Mesendoderm (in vitro differentiated cells): ENCODE measurements around the gene LYRM7.

ENCODE experiments used
- DNase-seq: peaks from one replicate; pipeline ENCODE4 v3.0.0; 2013
- H2AK5ac ChIP-seq: 2 replicates; pipeline ENCODE4 v1.6.1; 2013; ENCODE audit warnings: low read length, inconsistent platforms
- H2BK120ac ChIP-seq: 2 replicates; pipeline ENCODE4 v1.6.1; 2013; ENCODE audit warnings: low read depth, mild to moderate bottlenecking, low read length, moderate library complexity, mixed read lengths
- H2BK15ac ChIP-seq: replicated peaks from 2 replicates; pipeline ENCODE4 v1.6.1; 2013; ENCODE audit warnings: low read depth, mild to moderate bottlenecking, moderate library complexity
- H2BK5ac ChIP-seq: 2 replicates; pipeline ENCODE4 v1.6.1; 2013; ENCODE audit warnings: low read length, inconsistent platforms
- H3K18ac ChIP-seq: 2 replicates; pipeline ENCODE4 v1.6.1; 2013; ENCODE audit warnings: mild to moderate bottlenecking, low read length, mixed read lengths
- H3K23ac ChIP-seq: one replicate; pipeline ENCODE4 v1.6.1; 2013; ENCODE audit warnings: low read length
- H3K27ac ChIP-seq: 2 replicates; pipeline ENCODE4 v1.5.1; 2013; ENCODE audit warnings: low read depth, mild to moderate bottlenecking, inconsistent platforms, low read length, moderate library complexity
- H3K27me3 ChIP-seq: 2 replicates; pipeline ENCODE4 v1.6.1; 2013; ENCODE audit warnings: low read length, control low read depth, mild to moderate bottlenecking, inconsistent platforms; ENCODE audit not compliant: insufficient read depth, poor library complexity
- H3K36me3 ChIP-seq: 2 replicates; pipeline ENCODE4 v1.6.1; 2013; ENCODE audit warnings: low read length, inconsistent platforms; ENCODE audit not compliant: control insufficient read depth, insufficient read depth
- H3K4ac ChIP-seq: one replicate; pipeline ENCODE4 v1.6.1; 2013; ENCODE audit warnings: low read depth, mild to moderate bottlenecking, low read length, moderate library complexity
- H3K4me1 ChIP-seq: 2 replicates; pipeline ENCODE4 v1.6.1; 2013; ENCODE audit warnings: low read depth, low read length, inconsistent platforms; ENCODE audit not compliant: control insufficient read depth
- H3K4me2 ChIP-seq: 2 replicates; pipeline ENCODE4 v1.6.1; 2013; ENCODE audit warnings: low read length
- H3K4me3 ChIP-seq: 2 replicates; pipeline ENCODE4 v1.5.1; 2013; ENCODE audit warnings: mild to moderate bottlenecking, low read length
- H3K56ac ChIP-seq: one replicate; pipeline ENCODE4 v1.6.1; 2013; ENCODE audit warnings: low read length
- H3K79me1 ChIP-seq: 2 replicates; pipeline ENCODE4 v1.6.1; 2013; ENCODE audit warnings: low read length, inconsistent platforms
- H3K79me2 ChIP-seq: 2 replicates; pipeline ENCODE4 v1.6.1; 2013; ENCODE audit warnings: mild to moderate bottlenecking, low read length; ENCODE audit not compliant: control insufficient read depth, insufficient read depth
- H3K9ac ChIP-seq: 2 replicates; pipeline ENCODE4 v1.6.1; 2013; ENCODE audit warnings: low read length, inconsistent platforms
- H4K5ac ChIP-seq: one replicate; pipeline ENCODE4 v1.6.1; 2013; ENCODE audit warnings: low read length
- H4K8ac ChIP-seq: one replicate; pipeline ENCODE4 v1.6.1; 2013; ENCODE audit warnings: low read depth, mild to moderate bottlenecking, control low read depth, low read length, moderate library complexity
- WGBS: extraction: QIAGEN DNeasy Blood & Tissue Kit; methylation state at CpG from one replicate; pipeline ENCODE4 v1.1.7; 2013; ENCODE audit warnings: low lambda C conversion rate, missing lambda C conversion rate; ENCODE audit not compliant: insufficient coverage; ENCODE audit errors: extremely low coverage; 5-methylcytosine and 5-hydroxymethylcytosine counted together

LYRM7 gene

DNA sequence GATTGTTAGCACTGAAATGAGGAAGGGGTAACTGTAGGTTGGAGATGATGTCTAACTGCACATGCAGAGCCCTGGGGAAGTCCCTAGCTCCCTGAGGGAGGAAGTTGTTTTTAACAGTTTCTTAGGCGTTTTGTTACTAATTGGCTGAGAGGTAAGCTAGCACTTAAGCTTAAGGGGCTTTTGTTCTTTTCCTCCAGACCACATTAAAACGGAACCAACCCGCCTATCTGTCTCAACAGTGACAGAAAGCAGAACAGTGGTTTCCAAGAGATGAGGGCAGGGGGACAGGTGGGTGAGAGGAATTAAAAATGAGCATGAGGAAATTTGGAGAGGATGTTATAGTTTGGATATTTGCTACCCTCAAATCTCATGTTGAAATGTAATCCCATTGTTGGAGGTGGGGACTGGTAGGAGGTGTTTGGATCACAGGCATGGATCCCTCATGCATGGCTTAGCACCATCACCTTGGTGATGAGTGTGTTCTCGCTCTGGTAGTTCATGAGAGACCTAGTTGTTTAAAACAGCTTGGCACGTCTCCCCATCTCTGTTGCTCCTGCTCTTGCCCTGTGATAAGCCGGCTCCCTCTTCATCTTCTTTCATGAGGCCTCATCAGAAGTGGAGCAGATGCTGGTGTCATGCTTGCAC lies 38.9 kb downstream of the LYRM7 start:
- H3K4ac ChIP-seq = no peak overlapping the region
- no peak overlapping the region for H4K5ac ChIP-seq
- H2BK15ac ChIP-seq = no peak overlapping the region
- no peak overlapping the region for H3K9ac ChIP-seq
- no peak overlapping the region for H3K18ac ChIP-seq
- no peak overlapping the region for H2BK5ac ChIP-seq
- H2AK5ac ChIP-seq = no peak overlapping the region
- H3K27me3 ChIP-seq = no peaks in the 10 kb centered on the region
- no peak overlapping the region for H3K4me2 ChIP-seq
- no peaks in the 10 kb centered on the region for H3K36me3 ChIP-seq
- DNase-seq = peak; percentile 43
- no CpG with 5 or more reads among the region's 6 CpGs for WGBS
- no peaks in the 10 kb centered on the region for H3K79me2 ChIP-seq
- no peaks in the 10 kb centered on the region for H3K4me1 ChIP-seq
- no peak overlapping the region for H3K23ac ChIP-seq
- H3K79me1 ChIP-seq = no peaks in the 10 kb centered on the region
- no peak overlapping the region for H3K4me3 ChIP-seq
- H3K27ac ChIP-seq = no peak overlapping the region
- no peak overlapping the region for H3K56ac ChIP-seq
- H4K8ac ChIP-seq = no peak overlapping the region
- H2BK120ac ChIP-seq = no peak overlapping the region

GRCh38 chr5:131210151-131210510 lies 39.4 kb downstream of the LYRM7 start:
- no peak overlapping the region for H4K5ac ChIP-seq
- no peak overlapping the region for H2AK5ac ChIP-seq
- no peak overlapping the region for H3K4me2 ChIP-seq
- DNase-seq = no peak
- no peak overlapping the region for H3K27ac ChIP-seq
- H3K79me1 ChIP-seq = no peaks in the 10 kb centered on the region
- H3K4me1 ChIP-seq = no peaks in the 10 kb centered on the region
- H2BK5ac ChIP-seq = no peak overlapping the region
- no peak overlapping the region for H3K9ac ChIP-seq
- no peak overlapping the region for H3K23ac ChIP-seq
- no peaks in the 10 kb centered on the region for H3K79me2 ChIP-seq
- H3K4me3 ChIP-seq = no peak overlapping the region
- no peaks in the 10 kb centered on the region for H3K27me3 ChIP-seq
- H2BK15ac ChIP-seq = no peak overlapping the region
- H3K56ac ChIP-seq = no peak overlapping the region
- H3K18ac ChIP-seq = no peak overlapping the region
- H3K36me3 ChIP-seq = no peaks in the 10 kb centered on the region
- H4K8ac ChIP-seq = no peak overlapping the region
- no peak overlapping the region for H2BK120ac ChIP-seq
- H3K4ac ChIP-seq = no peak overlapping the region

GRCh38 chr5:131211669-131212068 lies 40.9 kb downstream of the LYRM7 start:
- Histone ChIP-seq H2BK120ac (no peak overlapping the region), H3K4me2 (no peak overlapping the region), H3K27ac (no peak overlapping the region), H3K18ac (no peak overlapping the region), H3K36me3 (no peaks in the 10 kb centered on the region), H3K23ac (no peak overlapping the region), H3K4me1 (no peaks in the 10 kb centered on the region), H3K79me1 (no peaks in the 10 kb centered on the region), H2BK15ac (no peak overlapping the region), H3K4me3 (no peak overlapping the region), H3K4ac (no peak overlapping the region), H3K9ac (no peak overlapping the region), H3K56ac (no peak overlapping the region), H2BK5ac (no peak overlapping the region), H4K5ac (no peak overlapping the region), H3K79me2 (no peaks in the 10 kb centered on the region), H2AK5ac (no peak overlapping the region), H3K27me3 (no peaks in the 10 kb centered on the region), H4K8ac (no peak overlapping the region)
- no peak for DNase-seq
- no CpG with 5 or more reads among the region's 5 CpGs for WGBS

- H3K18ac ChIP-seq = no peak overlapping the region
- no peak overlapping the region for H3K4ac ChIP-seq
- no peak overlapping the region for H2BK15ac ChIP-seq
- H3K9ac ChIP-seq = no peak overlapping the region
- H2BK120ac ChIP-seq = no peak overlapping the region
- H3K27ac ChIP-seq = no peak overlapping the region
- no CpG with 5 or more reads among the region's 5 CpGs for WGBS
- H3K4me1 ChIP-seq = no peaks in the 10 kb centered on the region
- no peak overlapping the region for H2BK5ac ChIP-seq
- no peaks in the 10 kb centered on the region for H3K79me2 ChIP-seq
- H3K79me1 ChIP-seq = no peaks in the 10 kb centered on the region
- H4K8ac ChIP-seq = no peak overlapping the region
- H4K5ac ChIP-seq = no peak overlapping the region
- H3K56ac ChIP-seq = no peak overlapping the region
- no peak overlapping the region for H3K4me3 ChIP-seq
- H3K4me2 ChIP-seq = no peak overlapping the region
- DNase-seq = no peak
- H3K23ac ChIP-seq = no peak overlapping the region
- no peaks in the 10 kb centered on the region for H3K27me3 ChIP-seq
- no peak overlapping the region for H2AK5ac ChIP-seq
- H3K36me3 ChIP-seq = no peaks in the 10 kb centered on the region
Observed at GRCh38 chr5:131212471-131213021, 41.8 kb downstream of the LYRM7 start.

DNA sequence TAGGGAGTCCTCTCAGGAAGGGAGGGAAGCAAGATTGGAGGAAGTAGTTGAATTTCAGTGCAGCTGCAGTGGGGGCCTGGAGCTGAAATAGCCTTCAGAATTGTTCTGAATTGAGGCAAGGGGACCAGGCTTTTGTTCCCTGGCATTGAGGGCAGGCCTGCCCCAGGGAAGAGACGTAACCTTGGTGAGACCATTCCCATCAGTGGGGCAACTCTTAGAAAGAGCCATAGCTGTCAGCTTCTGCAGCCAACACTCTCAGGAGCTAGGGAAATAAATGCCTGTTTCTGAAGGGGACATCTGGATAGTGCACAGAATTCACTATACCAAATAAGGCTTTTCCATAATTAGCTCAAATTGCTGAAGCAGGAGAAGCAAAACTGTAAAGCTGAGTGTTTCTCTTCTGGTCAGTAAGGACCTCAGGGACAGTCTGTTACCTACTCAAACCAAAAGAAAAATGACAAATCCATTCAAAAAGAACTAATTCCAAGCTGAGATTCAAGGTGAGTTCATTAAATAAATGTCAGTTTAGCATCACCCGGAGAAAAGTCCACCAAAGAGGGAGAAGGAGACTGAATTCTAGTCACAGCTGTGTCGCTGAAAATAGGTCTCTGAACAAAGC lies 44.0 kb downstream of the LYRM7 start:
- no peak for DNase-seq
- no peaks in the 10 kb centered on the region for H3K79me1 ChIP-seq
- H3K79me2 ChIP-seq = no peaks in the 10 kb centered on the region
- no peak overlapping the region for H4K5ac ChIP-seq
- H3K4me2 ChIP-seq = no peak overlapping the region
- H3K23ac ChIP-seq = no peak overlapping the region
- H2BK15ac ChIP-seq = no peak overlapping the region
- no peaks in the 10 kb centered on the region for H3K36me3 ChIP-seq
- no peak overlapping the region for H3K18ac ChIP-seq
- no peak overlapping the region for H3K56ac ChIP-seq
- H3K4me1 ChIP-seq = no peaks in the 10 kb centered on the region
- no peak overlapping the region for H3K4ac ChIP-seq
- no CpG with 5 or more reads among the region's 3 CpGs for WGBS
- H2BK5ac ChIP-seq = no peak overlapping the region
- no peak overlapping the region for H3K4me3 ChIP-seq
- H3K27me3 ChIP-seq = no peaks in the 10 kb centered on the region
- H3K9ac ChIP-seq = no peak overlapping the region
- H4K8ac ChIP-seq = no peak overlapping the region
- no peak overlapping the region for H3K27ac ChIP-seq
- no peak overlapping the region for H2AK5ac ChIP-seq
- no peak overlapping the region for H2BK120ac ChIP-seq

DNA sequence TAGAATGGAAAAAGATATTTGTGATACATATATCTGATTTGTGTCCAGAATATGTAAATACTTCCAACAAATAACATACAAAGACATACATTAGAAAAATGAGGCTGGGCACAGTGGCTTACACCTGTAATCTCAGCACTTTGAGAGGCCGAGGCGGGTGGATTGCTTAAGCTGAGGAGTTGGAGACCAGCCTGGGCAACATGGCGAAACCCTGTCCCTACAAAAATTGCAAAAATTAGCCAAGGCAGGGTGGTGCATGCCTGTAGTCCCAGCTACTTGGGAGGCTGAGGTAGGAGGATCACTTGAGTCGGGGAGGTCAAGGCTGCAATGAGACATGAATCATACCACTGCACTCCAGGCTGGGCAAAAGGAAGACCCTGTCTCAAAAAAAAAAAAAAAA lies 47.0 kb downstream of the LYRM7 start:
- H2BK15ac ChIP-seq = no peak overlapping the region
- H3K9ac ChIP-seq = no peak overlapping the region
- no peak overlapping the region for H4K8ac ChIP-seq
- H3K27me3 ChIP-seq = no peaks in the 10 kb centered on the region
- no peak overlapping the region for H3K27ac ChIP-seq
- no peaks in the 10 kb centered on the region for H3K79me1 ChIP-seq
- no peak overlapping the region for H3K4ac ChIP-seq
- H3K4me1 ChIP-seq = no peaks in the 10 kb centered on the region
- no CpG with 5 or more reads among the region's 4 CpGs for WGBS
- no peak overlapping the region for H2BK5ac ChIP-seq
- no peaks in the 10 kb centered on the region for H3K36me3 ChIP-seq
- DNase-seq = no peak
- H2AK5ac ChIP-seq = no peak overlapping the region
- H4K5ac ChIP-seq = no peak overlapping the region
- no peak overlapping the region for H3K4me2 ChIP-seq
- no peak overlapping the region for H3K56ac ChIP-seq
- no peak overlapping the region for H3K18ac ChIP-seq
- H2BK120ac ChIP-seq = no peak overlapping the region
- H3K79me2 ChIP-seq = no peaks in the 10 kb centered on the region
- no peak overlapping the region for H3K4me3 ChIP-seq
- H3K23ac ChIP-seq = no peak overlapping the region
